Endothelial cell of umbilical vein (primary cell): Measurements from ENCODE around the gene FBXL17. TPM values are rescaled to one million over a fixed set of nuclear protein-coding genes. Genes with fewer than 3 reads are reported as not detected.

ENCODE experiments used
- BruUV-seq: library from RNA; stranded (reverse); fragments of 400-500 nt; replicated peaks from 2 replicates; lab custom pipeline; 2021; lab: Mats Ljungman, UMichigan
- CTCF ChIA-PET: fragments of 300-600, 350-600 bp; sonication (Branson Sonifier 250); formaldehyde crosslinking; loops from one replicate; lab custom pipeline; 2021; ENCODE audit warnings: antibody characterized with exemption, inconsistent platforms; lab: Charles Lee
- POLR2A ChIA-PET: fragments of 300-600, 350-600 bp; sonication (Branson Sonifier 250); formaldehyde crosslinking; loops from one replicate; lab custom pipeline; 2021; ENCODE audit warnings: antibody characterized with exemption, inconsistent platforms; lab: Charles Lee
- DNase-seq: peaks from one replicate; pipeline ENCODE4 v3.0.0-alpha.2; 2011; ENCODE audit warnings: low read depth, low spot score
- FAIRE-seq: peaks from 2 replicates; lab custom pipeline; 2011; peaks lifted over from hg19 to GRCh38; lab: Jason Lieb, UNC
- H2AFZ ChIP-seq: 2 replicates; pipeline ENCODE4 v1.6.0; 2012; ENCODE audit warnings: low read depth, low read length, control low read depth, inconsistent platforms
- H3K27ac ChIP-seq: 2 replicates; pipeline ENCODE4 v1.5.1; 2011; ENCODE audit warnings: low read depth, mild to moderate bottlenecking, control low read depth, low read length, moderate library complexity; ENCODE audit not compliant: insufficient read depth
- H3K27me3 ChIP-seq, 2 experiments: 2 replicates each; pipeline versions ENCODE4 v1.6.0 to v1.6.1; 2011; ENCODE audit warnings: low read length in 2 of 2, mixed read lengths in 1 of 2; ENCODE audit not compliant: control insufficient read depth in 2 of 2, insufficient read depth in 2 of 2
- H3K36me3 ChIP-seq, 2 experiments: 2 replicates in 1 of 2; 3 replicates in 1 of 2; pipeline ENCODE4 v1.5.1; 2011; ENCODE audit warnings: low read length in 2 of 2, mild to moderate bottlenecking in 1 of 2, moderate library complexity in 1 of 2; ENCODE audit not compliant: control insufficient read depth in 2 of 2, insufficient read depth in 2 of 2; ENCODE audit errors: extremely low read depth in 1 of 2
- H3K4me1 ChIP-seq: 3 replicates; pipeline ENCODE4 v1.5.1; 2011; ENCODE audit warnings: mild to moderate bottlenecking, low read length; ENCODE audit not compliant: control insufficient read depth, insufficient read depth; ENCODE audit errors: extremely low read depth
- H3K4me2 ChIP-seq: 2 replicates; pipeline ENCODE4 v1.6.1; 2011; ENCODE audit warnings: low read length, control low read depth, mixed read lengths; ENCODE audit not compliant: insufficient read depth
- H3K4me3 ChIP-seq, 3 experiments: fragments of 200-600 bp in 1 of 3; sonication (generic), shearing (Covaris generic) in 1 of 3; replicated peaks in 1 of 3; 2 replicates each; pipeline ENCODE4 v1.5.1; 2011 to 2016; ENCODE audit warnings: control low read depth in 3 of 3, low read length in 3 of 3, mild to moderate bottlenecking in 2 of 3, inconsistent platforms in 1 of 3, low read depth in 1 of 3, moderate library complexity in 1 of 3; ENCODE audit not compliant: insufficient read depth in 1 of 3
- H3K79me2 ChIP-seq: 2 replicates; pipeline ENCODE4 v1.6.0; 2012; ENCODE audit warnings: low read length, inconsistent platforms; ENCODE audit not compliant: control insufficient read depth, insufficient read depth
- H3K9ac ChIP-seq: replicated peaks from 2 replicates; pipeline ENCODE3; 2011; ENCODE audit warnings: low read length, control low read depth; ENCODE audit not compliant: insufficient read depth; ENCODE audit errors: extremely low read depth
- H3K9me1 ChIP-seq: replicated peaks from 3 replicates; pipeline ENCODE4 v1.6.0; 2011; ENCODE audit warnings: mild to moderate bottlenecking, low read length; ENCODE audit not compliant: control insufficient read depth, insufficient read depth; ENCODE audit errors: extremely low read depth
- H3K9me3 ChIP-seq: replicated peaks from 2 replicates; pipeline ENCODE4 v1.5.1; 2012; ENCODE audit warnings: low read length, inconsistent platforms; ENCODE audit not compliant: control insufficient read depth, insufficient read depth
- H4K20me1 ChIP-seq: replicated peaks from 2 replicates; pipeline ENCODE3; 2011; ENCODE audit warnings: mild to moderate bottlenecking, low read length; ENCODE audit not compliant: control insufficient read depth, insufficient read depth; ENCODE audit errors: extremely low read depth
- EZH2 ChIP-seq: IDR thresholded peaks from 2 replicates; pipeline ENCODE4 v1.6.1; 2012; ENCODE audit warnings: borderline replicate concordance, low read depth, mild to moderate bottlenecking, moderate library complexity, low read length, inconsistent platforms; ENCODE audit not compliant: severe bottlenecking
- FOS ChIP-seq: IDR thresholded peaks from 2 replicates; pipeline ENCODE4 v1.6.1; 2011; ENCODE audit warnings: mild to moderate bottlenecking, low read length, moderate library complexity, borderline replicate concordance; ENCODE audit not compliant: insufficient read depth
- GATA2 ChIP-seq: IDR thresholded peaks from 2 replicates; pipeline ENCODE4 v1.7.0; 2011; ENCODE audit warnings: low read depth, mild to moderate bottlenecking, moderate library complexity, mixed read lengths, low read length; ENCODE audit not compliant: insufficient read length, insufficient read depth
- JUN ChIP-seq: IDR thresholded peaks from 2 replicates; pipeline ENCODE4 v1.6.1; 2011; ENCODE audit warnings: borderline replicate concordance, low read depth; ENCODE audit not compliant: insufficient read length, insufficient read depth
- MYC ChIP-seq: IDR thresholded peaks from one replicate; pipeline ENCODE4 v1.6.1; 2011; ENCODE audit warnings: mild to moderate bottlenecking, low read depth, low read length
- POLR2A ChIP-seq: IDR thresholded peaks from 2 replicates; pipeline ENCODE4 v1.6.1; 2012; ENCODE audit warnings: low read depth, mild to moderate bottlenecking, control low read depth, low read length
- POLR2AphosphoS5 ChIP-seq: IDR thresholded peaks from 2 replicates; pipeline ENCODE4 v1.6.1; 2012; ENCODE audit warnings: low read depth, mild to moderate bottlenecking, control low read depth, low read length, moderate library complexity; ENCODE audit not compliant: insufficient read depth
- dilution Hi-C: fragments of 300-500 bp; cut with MboI; formaldehyde crosslinking; loops from one replicate; pipeline ENCODE4 v1.15.0; 2019; ENCODE audit warnings: low sequenced_read_pairs; ENCODE audit not compliant: extremely low pct_ligation_motif_present
- intact Hi-C: fragments of 100-400 bp; cut with micrococcal nuclease; formaldehyde crosslinking; loops from one replicate; pipeline ENCODE4 v1.10.0; 2022
- polyA plus RNA-seq, 4 experiments: library from polyadenylated mRNA; depleted of rRNA in 3 of 4; stranded (reverse) in 3 of 4; unstranded in 1 of 4; fragments of >200 nt; gene quantifications; 2 replicates each; pipeline versions ENCODE4 v1.2.1 to v1.2.3, GENCODE V29; 2011 to 2012; ENCODE audit warnings: missing spikeins in 1 of 4
- total RNA-seq: library from RNA; stranded (reverse); gene quantifications from 2 replicates; pipeline ENCODE4 v1.2.3, GENCODE V29; 2021
- TF ChIP-seq, protein P1 (sequence below): IDR thresholded peaks from 2 replicates; pipeline ENCODE4 v1.6.1; 2011; ENCODE audit not compliant: insufficient read depth, insufficient read length
- TF ChIP-seq, protein P2 (sequence below), 2 donors: IDR thresholded peaks; 1 replicate in 1 of 2; 2 replicates in 1 of 2; pipeline ENCODE4 v1.5.1; 2011; ENCODE audit warnings: low read length in 2 of 2, mild to moderate bottlenecking in 2 of 2, moderate library complexity in 2 of 2, control low read depth in 1 of 2, inconsistent platforms in 1 of 2, low read depth in 1 of 2; ENCODE audit not compliant: insufficient read depth in 1 of 2; ENCODE audit errors: extremely low read depth in 1 of 2

The FBXL17 gene
- total and polyA plus RNA-seq, 2 donors (not counting 3 experiments of a cell fraction or from before 2014, with no cell fraction given) = 2.7 to 8.8 TPM

DNA sequence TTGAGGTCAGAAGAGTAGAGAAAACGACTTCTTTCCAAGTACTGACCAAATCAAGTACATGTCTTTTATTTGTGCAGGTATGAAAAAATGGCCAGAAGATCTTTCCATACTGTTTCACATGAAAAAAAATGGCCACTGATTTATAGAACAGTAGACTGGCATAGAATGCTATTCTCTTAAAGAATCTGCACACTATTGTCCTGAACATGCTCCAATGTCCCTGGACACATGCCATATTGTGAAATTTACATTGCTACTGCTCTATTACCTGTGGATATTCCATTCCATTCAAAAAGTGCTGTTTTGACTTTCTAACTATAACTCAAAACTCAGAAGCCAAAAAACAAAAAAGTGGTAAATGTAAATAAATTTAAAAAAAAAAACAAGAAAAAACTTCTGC is 60.6 kb downstream of the FBXL17 start:
- DNase-seq = no peak
- POLR2A ChIA-PET = no interaction called here
- Histone ChIP-seq H3K9me1 (no peaks in the 10 kb centered on the region), H3K4me1 (no peaks in the 10 kb centered on the region), H3K79me2 (no peaks in the 10 kb centered on the region), H2AFZ (no peak overlapping the region), H3K4me3 (no peak overlapping the region), H3K9ac (no peak overlapping the region), H3K27ac (no peak overlapping the region), H3K27me3 (no peaks in the 10 kb centered on the region), H3K4me2 (no peak overlapping the region), H3K9me3 (no peaks in the 10 kb centered on the region), H4K20me1 (no peaks in the 10 kb centered on the region), H3K36me3 (no peaks in the 10 kb centered on the region)
- intact Hi-C loops = no loop called here
- TF ChIP-seq FOS = no peak
- TF ChIP-seq, protein P1, sequence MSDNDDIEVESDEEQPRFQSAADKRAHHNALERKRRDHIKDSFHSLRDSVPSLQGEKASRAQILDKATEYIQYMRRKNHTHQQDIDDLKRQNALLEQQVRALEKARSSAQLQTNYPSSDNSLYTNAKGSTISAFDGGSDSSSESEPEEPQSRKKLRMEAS = no peak
- TF ChIP-seq MYC = no peak
- TF ChIP-seq POLR2AphosphoS5 = no peak
- TF ChIP-seq POLR2A = no peak
- no peak for TF ChIP-seq GATA2
- TF ChIP-seq, protein P2, sequence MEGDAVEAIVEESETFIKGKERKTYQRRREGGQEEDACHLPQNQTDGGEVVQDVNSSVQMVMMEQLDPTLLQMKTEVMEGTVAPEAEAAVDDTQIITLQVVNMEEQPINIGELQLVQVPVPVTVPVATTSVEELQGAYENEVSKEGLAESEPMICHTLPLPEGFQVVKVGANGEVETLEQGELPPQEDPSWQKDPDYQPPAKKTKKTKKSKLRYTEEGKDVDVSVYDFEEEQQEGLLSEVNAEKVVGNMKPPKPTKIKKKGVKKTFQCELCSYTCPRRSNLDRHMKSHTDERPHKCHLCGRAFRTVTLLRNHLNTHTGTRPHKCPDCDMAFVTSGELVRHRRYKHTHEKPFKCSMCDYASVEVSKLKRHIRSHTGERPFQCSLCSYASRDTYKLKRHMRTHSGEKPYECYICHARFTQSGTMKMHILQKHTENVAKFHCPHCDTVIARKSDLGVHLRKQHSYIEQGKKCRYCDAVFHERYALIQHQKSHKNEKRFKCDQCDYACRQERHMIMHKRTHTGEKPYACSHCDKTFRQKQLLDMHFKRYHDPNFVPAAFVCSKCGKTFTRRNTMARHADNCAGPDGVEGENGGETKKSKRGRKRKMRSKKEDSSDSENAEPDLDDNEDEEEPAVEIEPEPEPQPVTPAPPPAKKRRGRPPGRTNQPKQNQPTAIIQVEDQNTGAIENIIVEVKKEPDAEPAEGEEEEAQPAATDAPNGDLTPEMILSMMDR (IDR thresholded peaks at IDR 0.05; ENCODE audit: extremely low read depth in 1 of 2, insufficient read depth in 1 of 2, low read depth in 1 of 2, low read length in 2 of 2) = no peak
- no peak for TF ChIP-seq JUN
- TF ChIP-seq EZH2 = no peak
- dilution Hi-C loops = no loop called here
- BruUV-seq = no TSS peak
- CTCF ChIA-PET = interaction anchor here (1.9 kb wide), 1 partner anchor 61 kb away, joined by 8 read pairs; no protein-coding TSS in a partner anchor
- no peak for FAIRE-seq
